Activated CD8-positive, alpha-beta memory T cell treated with anti-CD3 and anti-CD28 coated beads, Interleukin-2, amount 50 U/mL, for 4 hours (primary cell): ENCODE results near the gene TRIAP1.

Source experiments
- DNase-seq: peaks from one replicate; pipeline ENCODE4 v3.0.0-alpha.2; 2020

Gene TRIAP1

GRCh38 chr12:120425797-120426196, 20.4 kb downstream of the TRIAP1 start:
- DNase-seq: no peak

- no peak for DNase-seq
Measured at GRCh38 chr12:120422892-120423456, 23.2 kb downstream of the TRIAP1 start.

- no peak for DNase-seq
Measured at GRCh38 chr12:120421701-120422100, 24.5 kb downstream of the TRIAP1 start.

GRCh38 chr12:120417917-120418580, 28.1 kb downstream of the TRIAP1 start:
- DNase-seq: no peak

- no peak for DNase-seq
Measured at GRCh38 chr12:120416490-120417216, 29.5 kb downstream of the TRIAP1 start.

- no peak for DNase-seq
Measured at GRCh38 chr12:120413901-120414695, 32.1 kb downstream of the TRIAP1 start.

GRCh38 chr12:120412421-120412820, 33.8 kb downstream of the TRIAP1 start:
- DNase-seq: no peak

GRCh38 chr12:120408771-120409170, 37.4 kb downstream of the TRIAP1 start:
- no peak for DNase-seq

GRCh38 chr12:120406553-120406952, 39.6 kb downstream of the TRIAP1 start:
- DNase-seq: no peak

GRCh38 chr12:120406069-120406468, 40.1 kb downstream of the TRIAP1 start:
- no peak for DNase-seq

GRCh38 chr12:120404271-120404670, 41.9 kb downstream of the TRIAP1 start:
- no peak for DNase-seq

- no peak for DNase-seq
Measured at GRCh38 chr12:120403869-120404268, 42.3 kb downstream of the TRIAP1 start.

GRCh38 chr12:120402217-120402616, 44.0 kb downstream of the TRIAP1 start:
- DNase-seq: no peak

GRCh38 chr12:120399531-120399930, 46.7 kb downstream of the TRIAP1 start:
- no peak for DNase-seq

- no peak for DNase-seq
Measured at GRCh38 chr12:120397824-120398540, 48.2 kb downstream of the TRIAP1 start.

GRCh38 chr12:120394483-120395367, 51.5 kb downstream of the TRIAP1 start:
- DNase-seq: no peak
